Measurements from ENCODE around the gene ZNF212.
A peak's percentile ranks its signal among the peaks of the same experiment; 100 is the strongest.

The ZNF212 gene

GRCh38 chr7:149291036-149291780, 51.8 kb downstream of the ZNF212 start:
- H3K4me3 ChIP-seq (ENCODE audit: low read depth, low read length): no peak overlapping the region
- TF ChIP-seq CTCF (IDR thresholded peaks at IDR 0.05; ENCODE audit: insufficient read depth, low read depth, low read length, missing control alignments): no peak
- peak; percentile 21 for DNase-seq (ENCODE audit: low read depth)

GRCh38 chr7:149291781-149292461, 52.5 kb downstream of the ZNF212 start:
- no peak for DNase-seq (ENCODE audit: low read depth)
- no peak overlapping the region for H3K4me3 ChIP-seq (ENCODE audit: low read depth, low read length)
- no peak for TF ChIP-seq CTCF (IDR thresholded peaks at IDR 0.05; ENCODE audit: insufficient read depth, low read depth, low read length, missing control alignments)

- DNase-seq (ENCODE audit: low read depth): no peak
These were observed 53.0 kb downstream of the ZNF212 start for GRCh38 chr7:149292462-149292823.

GRCh38 chr7:149293338-149293737, 53.9 kb downstream of the ZNF212 start:
- no peak for TF ChIP-seq CTCF (IDR thresholded peaks at IDR 0.05; ENCODE audit: insufficient read depth, low read depth, low read length, missing control alignments)
- DNase-seq (ENCODE audit: low read depth): no peak
- no peak overlapping the region for H3K4me3 ChIP-seq (ENCODE audit: low read depth, low read length)

More at GRCh38 chr7:149292462-149292823, 53.0 kb downstream of the ZNF212 start:
- no peak overlapping the region for H3K4me3 ChIP-seq (ENCODE audit: low read depth, low read length)
- no peak for TF ChIP-seq CTCF (IDR thresholded peaks at IDR 0.05; ENCODE audit: insufficient read depth, low read depth, low read length, missing control alignments)

GRCh38 chr7:149293946-149294633, 54.6 kb downstream of the ZNF212 start:
- DNase-seq (ENCODE audit: low read depth): no peak
- TF ChIP-seq CTCF (IDR thresholded peaks at IDR 0.05; ENCODE audit: insufficient read depth, low read depth, low read length, missing control alignments): no peak
- H3K4me3 ChIP-seq (ENCODE audit: low read depth, low read length): no peak overlapping the region

- no peak overlapping the region for H3K4me3 ChIP-seq (ENCODE audit: low read depth, low read length)
- no peak for TF ChIP-seq CTCF (IDR thresholded peaks at IDR 0.05; ENCODE audit: insufficient read depth, low read depth, low read length, missing control alignments)
- no peak for DNase-seq (ENCODE audit: low read depth)
These were observed 55.4 kb downstream of the ZNF212 start for GRCh38 chr7:149294634-149295480.

All from GM12865 (cell line).